Upper lobe of left lung (tissue), 4 donors: ENCODE measurements around the gene DLGAP1.

Experiments
- CTCF ChIP-seq, 6 experiments: fragments of 450-650 bp in 4 of 6; fragments of 200-600 bp in 2 of 6; sonication (generic) in 2 of 6; IDR thresholded peaks; one replicate each; pipeline ENCODE4 v1.5.1; 2016 to 2019; ENCODE audit warnings: antibody characterized with exemption in 6 of 6
- EP300 ChIP-seq, 4 donors: sonication (generic); formaldehyde crosslinking; IDR thresholded peaks; one replicate each; pipeline ENCODE4 v1.5.1; 2017; ENCODE audit warnings: antibody characterized with exemption in 4 of 4, control low read depth in 2 of 4
- POLR2A ChIP-seq, 4 donors: fragments of 450-650 bp; IDR thresholded peaks; one replicate each; pipeline ENCODE4 v1.5.1; 2016 to 2017; ENCODE audit warnings: antibody characterized with exemption in 4 of 4, mild to moderate bottlenecking in 2 of 4
- POLR2AphosphoS5 ChIP-seq, 2 donors: sonication (generic); formaldehyde crosslinking; IDR thresholded peaks; one replicate each; pipeline ENCODE4 v1.5.1; 2017; ENCODE audit warnings: antibody characterized with exemption in 2 of 2

DNA sequence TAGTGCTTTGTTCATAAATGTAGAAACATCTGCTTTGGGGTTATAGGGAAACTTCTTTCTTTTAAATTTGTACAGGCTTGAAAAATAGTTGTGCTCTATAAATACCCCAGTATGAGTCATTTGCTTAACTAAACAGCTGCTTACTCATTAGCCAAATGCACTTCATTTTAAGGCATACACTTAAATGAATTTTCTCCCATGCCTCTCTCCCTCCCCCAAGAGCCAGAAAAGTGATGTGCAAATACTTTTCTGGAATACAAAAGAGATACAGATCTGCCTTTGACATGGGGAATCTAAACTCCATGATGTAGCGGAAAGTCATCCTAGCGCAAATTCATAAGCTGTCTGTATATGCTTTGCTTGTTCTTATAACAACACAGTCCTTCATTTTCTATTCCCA, 469.4 kb downstream of the DLGAP1 start:
- TF ChIP-seq POLR2AphosphoS5 (IDR thresholded peaks at IDR 0.05) = no peak
- TF ChIP-seq CTCF (IDR thresholded peaks at IDR 0.05) = no peak
- TF ChIP-seq POLR2A (IDR thresholded peaks at IDR 0.05) = no peak
- TF ChIP-seq EP300 (IDR thresholded peaks at IDR 0.05) = no peak
